Colonic mucosa (tissue), 4 donors: ENCODE results near the gene NTRK3. TPM values are rescaled to one million over a fixed set of nuclear protein-coding genes. Genes with fewer than 3 reads are reported as not detected.

Source experiments
- DNase-seq: peaks from one replicate; pipeline ENCODE4 v3.0.0-alpha.2; 2020
- H3K27ac ChIP-seq: fragments of 200-600 bp; one replicate; pipeline ENCODE4 v1.8.0; 2021
- H3K27me3 ChIP-seq: fragments of 200-600 bp; one replicate; pipeline ENCODE4 v1.8.0; 2021
- H3K36me3 ChIP-seq: fragments of 200-600 bp; one replicate; pipeline ENCODE4 v1.8.0; 2021
- H3K4me1 ChIP-seq: fragments of 200-600 bp; one replicate; pipeline ENCODE4 v1.8.0; 2021; ENCODE audit warnings: mild to moderate bottlenecking
- H3K4me3 ChIP-seq: fragments of 200-600 bp; one replicate; pipeline ENCODE4 v1.8.0; 2021
- H3K9ac ChIP-seq, 2 donors: one replicate each; pipeline ENCODE4 v1.7.0; 2013; ENCODE audit warnings: control low read depth in 2 of 2, low read depth in 2 of 2, low read length in 2 of 2
- H3K9me3 ChIP-seq: fragments of 200-600 bp; one replicate; pipeline ENCODE4 v1.8.0; 2021
- CTCF ChIP-seq: fragments of 200-600 bp; IDR thresholded peaks from one replicate; pipeline ENCODE4 v1.8.0; 2022; ENCODE audit warnings: antibody characterized with exemption, mild to moderate bottlenecking
- intact Hi-C: fragments of 100-400 bp; cut with DNase I; formaldehyde crosslinking; loops from one replicate; pipeline ENCODE4 v1.14.1; 2022
- total RNA-seq, 2 donors: library from RNA; stranded (reverse); fragmentation: NEBNext Ultra II Directional in 1 of 2; extraction: Animal tissue kit (Norgen Biotek cat#: 25700) in 1 of 2; gene quantifications; one replicate each; pipeline ENCODE4 v1.2.1, GENCODE V29; 2021
- donor health status: healthy.
- donor health status: DM: no; HTN: no; CAD: no.
- donor health status: DM: no; HTN: no; CAD: no.

NTRK3 gene
- total RNA-seq, 2 donors from 2014 or later: 1.2 to 1.5 TPM

- H3K9me3 ChIP-seq: no peaks in the 10 kb centered on the region
- H3K9ac ChIP-seq: no peak overlapping the region
- no peaks in the 10 kb centered on the region for H3K36me3 ChIP-seq
- H3K27ac ChIP-seq: no peak overlapping the region
- no peak for DNase-seq
- intact Hi-C loops: no loop called here
- no peaks in the 10 kb centered on the region for H3K4me1 ChIP-seq
- no peak overlapping the region for H3K4me3 ChIP-seq
- no peaks in the 10 kb centered on the region for H3K27me3 ChIP-seq
- TF ChIP-seq CTCF: no peak
Observed at GRCh38 chr15:88230823-88231222, 25.7 kb downstream of the NTRK3 start.

DNA sequence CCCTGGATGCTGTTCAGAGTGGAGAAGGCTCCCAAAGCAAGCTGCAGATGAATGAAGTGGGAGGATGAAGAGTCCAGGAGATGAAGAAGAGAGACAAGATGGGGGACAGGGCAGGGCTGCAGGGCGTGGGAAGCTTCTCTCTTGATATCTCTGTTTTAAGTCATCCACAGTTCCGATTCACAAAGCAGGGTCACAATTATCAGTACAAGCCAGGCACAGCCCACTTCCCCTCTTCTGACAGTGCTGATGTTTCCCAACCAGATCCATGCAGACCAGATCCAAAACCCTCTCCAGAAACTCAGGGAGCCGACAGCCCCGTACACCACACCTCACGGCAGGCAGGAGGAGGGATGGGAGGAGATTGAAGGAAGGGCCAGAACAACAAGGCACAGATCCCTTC, 31.1 kb downstream of the NTRK3 start:
- H3K27me3 ChIP-seq: no peaks in the 10 kb centered on the region
- no peak overlapping the region for H3K9ac ChIP-seq
- DNase-seq: no peak
- no peak overlapping the region for H3K27ac ChIP-seq
- no peak overlapping the region for H3K4me3 ChIP-seq
- no peaks in the 10 kb centered on the region for H3K36me3 ChIP-seq
- H3K9me3 ChIP-seq: no peaks in the 10 kb centered on the region
- no peak for TF ChIP-seq CTCF
- no peaks in the 10 kb centered on the region for H3K4me1 ChIP-seq
- intact Hi-C loops: no loop called here

GRCh38 chr15:88223084-88223483, 33.5 kb downstream of the NTRK3 start:
- Histone ChIP-seq H3K27ac (no peak overlapping the region), H3K9ac (no peak overlapping the region), H3K27me3 (no peaks in the 10 kb centered on the region), H3K4me1 (no peaks in the 10 kb centered on the region), H3K9me3 (no peaks in the 10 kb centered on the region), H3K4me3 (no peak overlapping the region), H3K36me3 (no peaks in the 10 kb centered on the region)
- no peak for TF ChIP-seq CTCF
- DNase-seq: no peak
- intact Hi-C loops: no loop called here

DNA sequence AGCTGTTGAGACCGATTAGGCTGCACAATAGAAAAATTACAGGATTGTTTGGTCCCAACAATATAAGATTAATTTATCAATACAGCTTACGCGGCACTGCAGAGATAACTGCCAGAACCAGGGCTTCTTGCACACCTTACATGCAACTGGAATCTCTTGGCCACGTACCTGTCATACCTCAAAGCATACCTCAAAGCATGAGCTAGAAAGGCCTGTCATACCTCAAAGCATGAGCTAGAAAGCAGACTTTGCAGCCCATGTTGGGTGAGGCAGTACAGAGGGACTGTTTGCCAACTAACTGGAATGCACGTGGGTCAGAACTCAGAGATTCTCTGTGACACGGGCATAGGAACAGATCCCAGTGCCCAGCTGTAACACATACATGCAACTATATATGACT, 34.7 kb downstream of the NTRK3 start:
- TF ChIP-seq CTCF: no peak
- H3K4me3 ChIP-seq: no peak overlapping the region
- intact Hi-C loops: no loop called here
- H3K4me1 ChIP-seq: no peaks in the 10 kb centered on the region
- H3K9ac ChIP-seq: no peak overlapping the region
- H3K9me3 ChIP-seq: no peaks in the 10 kb centered on the region
- H3K27me3 ChIP-seq: no peaks in the 10 kb centered on the region
- no peaks in the 10 kb centered on the region for H3K36me3 ChIP-seq
- no peak overlapping the region for H3K27ac ChIP-seq
- DNase-seq: no peak

DNA sequence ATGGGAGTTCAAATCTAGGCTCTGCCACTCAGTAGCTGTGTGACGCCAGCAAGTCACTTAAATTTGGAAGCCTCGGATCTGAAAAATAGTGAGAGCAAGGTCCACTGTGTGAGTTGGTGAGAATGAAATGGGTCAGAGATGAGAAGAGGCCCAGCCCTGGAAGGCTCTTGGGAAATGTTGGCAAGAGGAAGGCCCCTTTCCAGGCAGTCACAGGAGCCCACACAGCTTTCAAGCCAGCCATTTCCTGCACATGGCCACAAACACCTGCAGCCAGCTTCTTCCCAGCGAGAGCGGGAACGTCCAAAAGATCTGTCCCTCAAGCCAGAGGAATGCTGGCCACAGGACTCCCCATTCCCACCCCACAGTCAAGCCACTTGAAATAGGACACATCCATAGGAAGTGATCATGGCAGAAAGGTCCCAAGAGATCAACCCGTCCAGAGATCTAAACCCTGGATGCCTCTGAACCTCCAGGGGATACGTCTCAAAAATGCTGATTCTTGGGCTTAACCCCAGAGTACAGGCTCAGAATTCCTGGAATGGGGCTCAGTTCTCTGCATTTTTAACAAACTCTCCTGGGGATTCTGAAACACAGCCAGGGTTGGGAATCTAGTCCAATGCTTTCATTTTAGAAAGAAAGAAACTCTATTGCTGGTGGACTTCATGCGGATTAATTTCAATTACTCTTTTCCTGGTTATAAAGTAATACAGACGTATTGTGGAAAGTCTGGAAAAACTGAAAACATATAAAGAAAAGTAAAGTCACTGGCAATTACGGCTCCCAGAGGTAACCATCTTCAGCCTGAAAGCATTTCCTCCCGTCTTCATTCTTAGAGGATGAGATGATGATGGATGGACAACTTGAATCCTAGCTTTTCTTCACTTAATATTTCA, 35.9 kb downstream of the NTRK3 start:
- Histone ChIP-seq H3K4me3 (no peak overlapping the region), H3K4me1 (no peaks in the 10 kb centered on the region), H3K9ac (no peak overlapping the region), H3K27ac (no peak overlapping the region), H3K9me3 (no peaks in the 10 kb centered on the region), H3K27me3 (no peaks in the 10 kb centered on the region), H3K36me3 (no peaks in the 10 kb centered on the region)
- no peak for TF ChIP-seq CTCF
- intact Hi-C loops: no loop called here
- no peak for DNase-seq
